Activated T-cell treated with anti-CD3 and anti-CD28 coated beads, Interleukin-2, amount 50 U/mL, for 72 hours (primary cell): ENCODE results near the gene GSTT2B. TPM values are rescaled to one million over a fixed set of nuclear protein-coding genes. Genes with fewer than 3 reads are reported as not detected.
"Not testable (repeated sequence)": the region's sequence is repeated elsewhere in the genome, so short reads cannot be mapped to it uniquely, and the experiment has no call there.

Source experiments
- ATAC-seq, 2 donors: fragments of 150-1000 bp; cut with Tn5 transposase; replicated peaks in 1 of 2; 2 replicates each; pipeline ENCODE4 v1.10.0; 2021; ENCODE audit warnings: moderate library complexity in 2 of 2, mild to moderate bottlenecking in 1 of 2
- DNase-seq, 2 donors: peaks; one replicate each; pipeline ENCODE4 v3.0.0; 2021 to 2022; ENCODE audit warnings: mixed read lengths in 1 of 2
- H3K27ac Mint-ChIP-seq: one replicate; pipeline ENCODE4 v1.8.0; 2022; ENCODE audit warnings: mild to moderate bottlenecking, moderate library complexity, mixed read lengths
- H3K27me3 Mint-ChIP-seq: one replicate; pipeline ENCODE4 v1.8.0; 2022; ENCODE audit warnings: low read depth, mixed read lengths
- H3K36me3 Mint-ChIP-seq, 2 donors: one replicate each; pipeline ENCODE4 v1.8.0; 2022; ENCODE audit warnings: mixed read lengths in 2 of 2, mild to moderate bottlenecking in 1 of 2; ENCODE audit not compliant: insufficient read depth in 2 of 2
- H3K4me1 Mint-ChIP-seq: one replicate; pipeline ENCODE4 v1.8.0; 2022; ENCODE audit warnings: low read depth, mixed read lengths
- H3K4me3 Mint-ChIP-seq, 2 donors: one replicate each; pipeline ENCODE4 v1.8.0; 2022; ENCODE audit warnings: mild to moderate bottlenecking in 2 of 2, mixed read lengths in 2 of 2, moderate library complexity in 2 of 2
- H3K9me3 Mint-ChIP-seq, 2 donors: one replicate each; pipeline ENCODE4 v1.8.0; 2022; ENCODE audit warnings: mixed read lengths in 2 of 2
- total RNA-seq, 2 donors: library from RNA; stranded (reverse); gene quantifications; one replicate each; pipeline ENCODE4 v1.2.3, GENCODE V29; 2022

The GSTT2B gene
- under 1 TPM in 1 of 2 donors, not detected in 1; 0.46 TPM for total RNA-seq

- not testable (repeated sequence) for H3K27ac Mint-ChIP-seq, H3K4me1 Mint-ChIP-seq, H3K36me3 Mint-ChIP-seq, H3K4me3 Mint-ChIP-seq, H3K9me3 Mint-ChIP-seq, H3K27me3 Mint-ChIP-seq, DNase-seq
- ATAC-seq, result peak; percentile 23 to 39
Measured at GRCh38 chr22:23961084-23961771, at the start of gene GSTT2B. GSTT2B (minus strand) TSS chr22:23961195; CDS start chr22:23961131, 64 bp downstream.

GRCh38 chr22:24010018-24010391, 49.0 kb upstream of the GSTT2B start:
- H3K36me3 Mint-ChIP-seq, result no peaks in the 10 kb centered on the region
- peaks cover 37% of the 10 kb centered on the region for H3K4me1 Mint-ChIP-seq
- no peak overlapping the region for H3K27ac Mint-ChIP-seq
- H3K27me3 Mint-ChIP-seq, result no peaks in the 10 kb centered on the region
- no peak for DNase-seq
- H3K9me3 Mint-ChIP-seq, result no peaks in the 10 kb centered on the region
- no peak for ATAC-seq
- peak overlapping the region in 1 of 2 donors; percentile 31 for H3K4me3 Mint-ChIP-seq

- Mint-ChIP-seq H3K27me3 (no peaks in the 10 kb centered on the region), H3K9me3 (no peaks in the 10 kb centered on the region), H3K36me3 (no peaks in the 10 kb centered on the region), H3K4me1 (peaks cover 33% of the 10 kb centered on the region), H3K27ac (no peak overlapping the region), H3K4me3 (no peak overlapping the region)
- ATAC-seq (no peak), DNase-seq (no peak)
Measured at GRCh38 chr22:24009227-24010017, 48.4 kb upstream of the GSTT2B start.

- Mint-ChIP-seq H3K27me3 (no peaks in the 10 kb centered on the region), H3K27ac (no peak overlapping the region), H3K4me3 (no peak overlapping the region), H3K4me1 (peaks cover 24% of the 10 kb centered on the region), H3K9me3 (no peaks in the 10 kb centered on the region), H3K36me3 (no peaks in the 10 kb centered on the region)
- no peak for ATAC-seq
- DNase-seq, result no peak
Measured at GRCh38 chr22:24008381-24009226, 47.6 kb upstream of the GSTT2B start.

- Mint-ChIP-seq H3K4me3 (no peak overlapping the region), H3K36me3 (no peaks in the 10 kb centered on the region), H3K27me3 (no peaks in the 10 kb centered on the region), H3K4me1 (peaks cover 19% of the 10 kb centered on the region), H3K9me3 (no peaks in the 10 kb centered on the region), H3K27ac (no peak overlapping the region)
- ATAC-seq (no peak), DNase-seq (no peak)
Measured at GRCh38 chr22:24008022-24008283, 47.0 kb upstream of the GSTT2B start.

- DNase-seq (no peak), ATAC-seq (no peak)
- H3K36me3 Mint-ChIP-seq, result no peaks in the 10 kb centered on the region
- H3K4me1 Mint-ChIP-seq, result peaks cover 16% of the 10 kb centered on the region
- H3K4me3 Mint-ChIP-seq, result no peak overlapping the region
- H3K9me3 Mint-ChIP-seq, result no peaks in the 10 kb centered on the region
- no peak overlapping the region for H3K27ac Mint-ChIP-seq
- H3K27me3 Mint-ChIP-seq, result no peaks in the 10 kb centered on the region
Measured at GRCh38 chr22:24007253-24008021, 46.4 kb upstream of the GSTT2B start.

- Mint-ChIP-seq H3K27ac (no peak overlapping the region), H3K27me3 (no peaks in the 10 kb centered on the region), H3K36me3 (no peaks in the 10 kb centered on the region), H3K4me1 (peaks cover 13% of the 10 kb centered on the region), H3K4me3 (no peak overlapping the region), H3K9me3 (no peaks in the 10 kb centered on the region)
- no peak for ATAC-seq
- DNase-seq, result no peak
Measured at GRCh38 chr22:24006914-24007214, 45.9 kb upstream of the GSTT2B start.

- Mint-ChIP-seq H3K27me3 (no peaks in the 10 kb centered on the region), H3K27ac (no peak overlapping the region), H3K36me3 (no peaks in the 10 kb centered on the region), H3K4me1 (peaks cover 13% of the 10 kb centered on the region), H3K9me3 (no peaks in the 10 kb centered on the region), H3K4me3 (no peak overlapping the region)
- no peak for ATAC-seq
- DNase-seq, result no peak
Measured at GRCh38 chr22:24006207-24006913, 45.4 kb upstream of the GSTT2B start.

- ATAC-seq (no peak), DNase-seq (no peak)
- no peak within 1 kb of the TSS for H3K4me3 Mint-ChIP-seq
- H3K27me3 Mint-ChIP-seq, result no peaks in the 10 kb centered on the region
- no peaks in the 10 kb centered on the region for H3K9me3 Mint-ChIP-seq
- H3K27ac Mint-ChIP-seq, result no peak within 1 kb of the TSS
- peaks cover 5% of the 10 kb centered on the region for H3K4me1 Mint-ChIP-seq
- H3K36me3 Mint-ChIP-seq, result no peaks in the 10 kb centered on the region
Measured at GRCh38 chr22:24005201-24005600, 44.2 kb upstream of the GSTT2B start, which contains the start of gene GSTT4. GSTT4 (minus strand) TSS chr22:24005453; CDS start chr22:24005356, 97 bp downstream.

- Mint-ChIP-seq H3K27ac (no peak overlapping the region), H3K9me3 (no peaks in the 10 kb centered on the region), H3K27me3 (no peaks in the 10 kb centered on the region), H3K4me1 (no peaks in the 10 kb centered on the region), H3K4me3 (no peak overlapping the region), H3K36me3 (no peaks in the 10 kb centered on the region)
- ATAC-seq (no peak), DNase-seq (no peak)
Measured at GRCh38 chr22:24003887-24004286, 42.9 kb upstream of the GSTT2B start.

- no peak overlapping the region for H3K4me3 Mint-ChIP-seq
Measured at GRCh38 chr22:24002851-24003250, 41.9 kb upstream of the GSTT2B start.

GRCh38 chr22:24002272-24002671, 41.3 kb upstream of the GSTT2B start:
- H3K4me3 Mint-ChIP-seq, result no peak overlapping the region
- no peaks in the 10 kb centered on the region for H3K27me3 Mint-ChIP-seq
- no peaks in the 10 kb centered on the region for H3K36me3 Mint-ChIP-seq
- no peak overlapping the region for H3K27ac Mint-ChIP-seq
- DNase-seq (no peak), ATAC-seq (no peak)
- H3K9me3 Mint-ChIP-seq, result no peaks in the 10 kb centered on the region
- H3K4me1 Mint-ChIP-seq, result no peaks in the 10 kb centered on the region

More at GRCh38 chr22:24002851-24003250, 41.9 kb upstream of the GSTT2B start:
- DNase-seq (no peak), ATAC-seq (no peak)
- Mint-ChIP-seq H3K27me3 (no peaks in the 10 kb centered on the region), H3K9me3 (no peaks in the 10 kb centered on the region), H3K36me3 (no peaks in the 10 kb centered on the region), H3K27ac (no peak overlapping the region), H3K4me1 (no peaks in the 10 kb centered on the region)
